Kidney (tissue), 14 donors: ENCODE data around the gene VHLL. TPM values are rescaled to one million over a fixed set of nuclear protein-coding genes. Genes with fewer than 3 reads are reported as not detected.
A peak's percentile ranks its signal among the peaks of the same experiment; 100 is the strongest.

Experiments used
- DNase-seq, 5 donors: peaks; one replicate each; pipeline ENCODE4 v3.0.0-alpha.2; 2013 to 2020
- FAIRE-seq: peaks from 2 replicates; lab custom pipeline; 2012; peaks lifted over from hg19 to GRCh38; lab: Jason Lieb, UNC
- H3K27ac ChIP-seq, 2 donors: one replicate each; pipeline ENCODE4 v1.7.0; 2013; ENCODE audit warnings: low read depth in 2 of 2, low read length in 2 of 2, inconsistent platforms in 1 of 2
- H3K27me3 ChIP-seq: one replicate; pipeline ENCODE4 v1.7.1; 2013; ENCODE audit warnings: low read length, inconsistent platforms; ENCODE audit not compliant: control insufficient read depth, insufficient read depth
- H3K36me3 ChIP-seq, 3 donors: one replicate each; pipeline versions ENCODE4 v1.7.0 to v1.7.1; 2013; ENCODE audit warnings: low read length in 3 of 3, control low read depth in 1 of 3, inconsistent platforms in 1 of 3; ENCODE audit not compliant: insufficient read depth in 3 of 3, control insufficient read depth in 2 of 3
- H3K4me1 ChIP-seq, 3 donors: one replicate each; pipeline versions ENCODE4 v1.7.0 to v1.7.1; 2013; ENCODE audit warnings: low read length in 3 of 3, inconsistent platforms in 1 of 3, low read depth in 1 of 3; ENCODE audit not compliant: control insufficient read depth in 2 of 3, insufficient read depth in 2 of 3
- H3K4me3 ChIP-seq, 3 donors: one replicate each; pipeline versions ENCODE4 v1.7.0 to v1.8.1; 2013; ENCODE audit warnings: low read length in 3 of 3, control low read depth in 1 of 3, inconsistent platforms in 1 of 3
- H3K9ac ChIP-seq, 3 donors: one replicate each; pipeline versions ENCODE4 v1.7.0 to v1.7.1; 2013; ENCODE audit warnings: low read length in 3 of 3, control low read depth in 1 of 3, inconsistent platforms in 1 of 3
- H3K9me3 ChIP-seq, 3 donors: one replicate each; pipeline versions ENCODE4 v1.7.0 to v1.7.1; 2013; ENCODE audit warnings: low read length in 3 of 3, control low read depth in 1 of 3, inconsistent platforms in 1 of 3; ENCODE audit not compliant: control insufficient read depth in 2 of 3, insufficient read depth in 1 of 3
- intact Hi-C: fragments of 100-400 bp; cut with DNase I; formaldehyde crosslinking; loops from one replicate; pipeline ENCODE4 v1.11.1; 2022
- polyA plus RNA-seq: library from polyadenylated mRNA; stranded (reverse); fragments of 350-450 nt; fragmentation: Illumina TruSeq; extraction: RNeasy Lipid Tissue Mini Kit (QIAGEN cat#74804); gene quantifications from one replicate; pipeline ENCODE4 v1.2.3, GENCODE V29; 2014; ENCODE audit warnings: low read depth, low replicate concordance; ENCODE audit not compliant: insufficient read depth
- total RNA-seq: library from RNA; stranded (reverse); fragmentation: NEBNext Ultra II Directional; extraction: Animal tissue kit (Norgen Biotek cat#: 25700); gene quantifications from one replicate; pipeline ENCODE4 v1.2.1, GENCODE V29; 2021
- TF ChIP-seq, protein P1 (sequence below): IDR thresholded peaks from 3 replicates; pipeline ENCODE4 v1.5.1; 2012; ENCODE audit warnings: mild to moderate bottlenecking, moderate library complexity, borderline replicate concordance; ENCODE audit not compliant: insufficient read depth; ENCODE audit errors: extremely low read depth
- donor health status: control.
- donor health status: control.
- donor health status: control.
- donor health status: control.
- donor health status: control.
- donor health status: DM: yes; HTN: yes; CAD: no.
- donor health status: Normal renal cell carcinoma (clear cell type).

Gene VHLL
- total and polyA plus RNA-seq, 2 donors from 2014 or later, result not detected

DNA sequence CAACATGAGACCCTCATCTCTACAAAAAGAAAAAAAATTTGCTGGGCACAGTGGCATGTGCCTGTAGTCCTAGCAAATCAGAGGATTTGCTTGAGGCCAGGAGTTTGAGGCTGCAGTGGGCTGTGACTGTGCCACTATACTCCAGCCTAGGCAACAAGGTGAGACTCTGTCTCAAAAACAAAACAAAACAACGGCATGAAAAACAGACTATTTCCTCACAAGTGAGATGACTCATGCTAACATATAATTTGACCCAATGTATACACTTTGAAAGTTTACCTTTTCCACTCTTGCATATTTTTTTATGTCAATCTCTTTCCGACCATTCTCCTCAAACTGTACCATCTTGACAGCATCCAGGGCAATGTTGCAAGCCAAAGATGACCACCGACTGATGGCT lies 21.5 kb upstream of the VHLL start:
- intact Hi-C loops, result no loop called here
- Histone ChIP-seq H3K9ac (no peak overlapping the region), H3K27ac (no peak overlapping the region), H3K9me3 (no peaks in the 10 kb centered on the region), H3K4me3 (no peak overlapping the region), H3K27me3 (no peaks in the 10 kb centered on the region), H3K36me3 (peaks cover 21 to 60% (median 50%) of the 10 kb centered on the region in 3 donors), H3K4me1 (no peaks in the 10 kb centered on the region)
- DNase-seq (no peak), FAIRE-seq (no peak)
- TF ChIP-seq, protein P1, sequence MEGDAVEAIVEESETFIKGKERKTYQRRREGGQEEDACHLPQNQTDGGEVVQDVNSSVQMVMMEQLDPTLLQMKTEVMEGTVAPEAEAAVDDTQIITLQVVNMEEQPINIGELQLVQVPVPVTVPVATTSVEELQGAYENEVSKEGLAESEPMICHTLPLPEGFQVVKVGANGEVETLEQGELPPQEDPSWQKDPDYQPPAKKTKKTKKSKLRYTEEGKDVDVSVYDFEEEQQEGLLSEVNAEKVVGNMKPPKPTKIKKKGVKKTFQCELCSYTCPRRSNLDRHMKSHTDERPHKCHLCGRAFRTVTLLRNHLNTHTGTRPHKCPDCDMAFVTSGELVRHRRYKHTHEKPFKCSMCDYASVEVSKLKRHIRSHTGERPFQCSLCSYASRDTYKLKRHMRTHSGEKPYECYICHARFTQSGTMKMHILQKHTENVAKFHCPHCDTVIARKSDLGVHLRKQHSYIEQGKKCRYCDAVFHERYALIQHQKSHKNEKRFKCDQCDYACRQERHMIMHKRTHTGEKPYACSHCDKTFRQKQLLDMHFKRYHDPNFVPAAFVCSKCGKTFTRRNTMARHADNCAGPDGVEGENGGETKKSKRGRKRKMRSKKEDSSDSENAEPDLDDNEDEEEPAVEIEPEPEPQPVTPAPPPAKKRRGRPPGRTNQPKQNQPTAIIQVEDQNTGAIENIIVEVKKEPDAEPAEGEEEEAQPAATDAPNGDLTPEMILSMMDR, result no peak

DNA sequence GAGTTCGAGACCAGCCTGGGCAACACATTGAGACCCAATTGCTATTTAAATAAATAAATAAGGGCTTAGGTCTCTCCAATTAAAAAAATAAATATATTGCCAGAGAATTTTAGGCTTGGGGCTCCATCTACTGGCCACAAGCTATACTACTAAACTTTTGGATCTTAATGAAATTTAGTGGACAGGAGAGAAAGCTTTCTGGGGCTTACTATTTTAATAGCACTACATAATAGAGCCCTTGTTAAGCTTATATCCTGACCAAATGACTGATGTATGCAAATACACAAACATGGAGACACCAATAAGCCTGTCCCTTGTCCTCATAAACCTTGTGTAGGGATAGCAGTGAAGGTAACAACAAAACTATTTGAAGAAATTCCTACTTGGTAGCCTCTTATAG lies 20.6 kb upstream of the VHLL start:
- intact Hi-C loops, result no loop called here

DNA sequence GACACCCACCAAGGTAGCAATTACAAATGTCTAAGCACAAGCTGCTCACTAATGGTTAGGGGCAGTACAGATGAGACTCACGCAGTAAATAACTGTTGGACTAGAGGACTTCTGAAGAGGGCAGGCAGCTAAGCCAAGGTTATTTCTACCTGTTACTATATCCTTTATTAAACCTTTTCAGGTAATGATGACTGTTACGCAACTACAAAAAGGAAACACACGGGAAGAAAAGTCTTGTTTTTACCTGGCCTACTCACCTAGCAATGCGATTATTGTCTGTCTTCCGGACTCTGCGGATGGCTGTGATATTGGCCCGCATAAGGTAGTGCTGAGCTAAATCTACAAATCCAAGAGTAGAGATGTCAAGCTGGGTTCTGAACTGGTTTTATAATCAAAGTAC lies 17.8 kb upstream of the VHLL start:
- TF ChIP-seq, protein P1, result no peak
- Histone ChIP-seq H3K4me3 (no peak overlapping the region), H3K36me3 (peaks cover 15 to 60% (median 45%) of the 10 kb centered on the region in 3 donors), H3K9me3 (no peaks in the 10 kb centered on the region), H3K4me1 (no peaks in the 10 kb centered on the region), H3K9ac (no peak overlapping the region), H3K27ac (no peak overlapping the region), H3K27me3 (no peaks in the 10 kb centered on the region)
- FAIRE-seq, result no peak
- DNase-seq, result no peak
- intact Hi-C loops, result no loop called here

More for the DNA sequence above, 20.6 kb upstream of the VHLL start:
- no peak for FAIRE-seq
- H3K9me3 ChIP-seq, result no peaks in the 10 kb centered on the region
- no peaks in the 10 kb centered on the region for H3K27me3 ChIP-seq
- H3K4me3 ChIP-seq, result no peak overlapping the region
- H3K9ac ChIP-seq, result no peak overlapping the region
- H3K36me3 ChIP-seq, result peaks cover 18 to 58% (median 45%) of the 10 kb centered on the region in 3 donors
- H3K27ac ChIP-seq, result no peak overlapping the region
- peak in 2 of 5 donors; percentile 26 to 57 for DNase-seq
- H3K4me1 ChIP-seq, result no peaks in the 10 kb centered on the region
- TF ChIP-seq, protein P1, result peak; percentile 45

DNA sequence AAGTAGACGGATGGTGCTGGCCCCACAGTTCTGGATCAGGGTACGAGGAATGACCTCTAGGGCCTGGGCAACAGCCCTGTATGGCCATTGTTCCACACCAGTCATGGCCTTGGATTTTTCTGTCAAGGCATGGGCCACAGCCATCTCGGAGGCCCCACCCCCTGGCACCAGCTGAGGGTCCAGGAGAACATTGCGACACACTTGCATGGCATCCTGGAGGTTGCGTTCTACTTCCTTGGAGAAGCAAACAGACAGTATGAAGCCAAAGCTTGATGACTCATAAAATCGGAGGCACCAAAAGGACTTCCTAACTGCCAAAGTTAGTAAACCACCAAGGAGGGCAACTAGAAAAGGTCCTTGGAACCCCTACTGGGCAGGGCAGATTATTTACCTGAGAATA lies 11.9 kb upstream of the VHLL start:
- Histone ChIP-seq H3K36me3 (peaks cover 12 to 46% (median 36%) of the 10 kb centered on the region in 3 donors), H3K27ac (no peak overlapping the region), H3K4me1 (no peaks in the 10 kb centered on the region), H3K27me3 (no peaks in the 10 kb centered on the region), H3K4me3 (no peak overlapping the region), H3K9me3 (no peaks in the 10 kb centered on the region), H3K9ac (no peak overlapping the region)
- FAIRE-seq, result no peak
- TF ChIP-seq, protein P1, result no peak
- no peak for DNase-seq
- intact Hi-C loops, result no loop called here
